HepG2 (cell line): ENCODE data around the gene KPNA3. TPM values are rescaled to one million over a fixed set of nuclear protein-coding genes. Genes with fewer than 3 reads are reported as not detected.

Experiments
- ATAC-seq: fragments of 200-7000 bp; cut with Tn5 transposase; 3 replicates; pipeline ENCODE4 v1.9.1; 2020; ENCODE audit warnings: mild to moderate bottlenecking, moderate library complexity
- BruUV-seq: library from RNA; stranded (reverse); fragments of 400-500 nt; replicated peaks from 2 replicates; lab custom pipeline; 2021; lab: Mats Ljungman, UMichigan
- CTCF ChIA-PET: fragments of 300-600 bp; formaldehyde crosslinking; extraction: SDS; loops from one replicate; lab custom pipeline; 2021; ENCODE audit warnings: low total read pairs, inconsistent platforms, low intra/inter-chr PET ratio; lab: Yijun Ruan, JAX
- POLR2A ChIA-PET: fragments of 350-600 bp; sonication (Branson Sonifier 250); formaldehyde crosslinking; loops from one replicate; lab custom pipeline; 2020; ENCODE audit warnings: antibody characterized with exemption, inconsistent platforms; lab: Yijun Ruan, JAX
- DNase-seq: peaks from one replicate; pipeline ENCODE4 v3.0.0-alpha.2; 2015; ENCODE audit warnings: low spot score
- FAIRE-seq: peaks from 3 replicates; lab custom pipeline; 2011; peaks lifted over from hg19 to GRCh38; lab: Jason Lieb, UNC
- H2AFZ ChIP-seq: one replicate; pipeline ENCODE4 v1.6.1; 2011; ENCODE audit warnings: low read length, inconsistent platforms
- H3K27ac ChIP-seq: fragments of 300-600 bp; 3 replicates; pipeline ENCODE4 v1.8.0; 2011; ENCODE audit warnings: mixed run types, mild to moderate bottlenecking, mixed read lengths, low read length, inconsistent platforms; ENCODE audit not compliant: insufficient read depth; ENCODE audit errors: extremely low read length
- H3K27me3 ChIP-seq, 2 experiments: fragments of 200-600 bp in 1 of 2; 2 replicates in 1 of 2; 3 replicates in 1 of 2; pipeline versions ENCODE4 v1.6.0 to v1.8.0; 2011; ENCODE audit warnings: low read length in 2 of 2, mild to moderate bottlenecking in 2 of 2, moderate library complexity in 2 of 2, inconsistent platforms in 1 of 2; ENCODE audit not compliant: insufficient read depth in 2 of 2, control insufficient read depth in 1 of 2
- H3K36me3 ChIP-seq, 2 experiments: fragments of 200-600 bp in 1 of 2; replicated peaks in 1 of 2; 2 replicates in 1 of 2; 3 replicates in 1 of 2; pipeline versions ENCODE4 v1.5.1 to v1.8.0; 2011; ENCODE audit warnings: low read length in 2 of 2, inconsistent platforms in 1 of 2; ENCODE audit not compliant: insufficient read depth in 2 of 2, control insufficient read depth in 1 of 2
- H3K4me1 ChIP-seq: 2 replicates; pipeline ENCODE4 v1.5.1; 2012; ENCODE audit warnings: low read length, inconsistent platforms; ENCODE audit not compliant: insufficient read depth
- H3K4me2 ChIP-seq: 2 replicates; pipeline ENCODE4 v1.6.0; 2011; ENCODE audit warnings: low read depth, low read length, inconsistent platforms
- H3K4me3 ChIP-seq, 3 experiments: fragments of 200-600 bp in 1 of 3; sonication (generic), shearing (Covaris generic) in 1 of 3; replicated peaks in 1 of 3; 2 replicates each; pipeline ENCODE4 v1.5.1; 2011 to 2016; ENCODE audit warnings: low read length in 3 of 3, inconsistent platforms in 2 of 3, low read depth in 2 of 3, mild to moderate bottlenecking in 2 of 3, control low read depth in 1 of 3, mixed read lengths in 1 of 3; ENCODE audit not compliant: insufficient read depth in 1 of 3
- H3K79me2 ChIP-seq: one replicate; pipeline ENCODE4 v1.6.1; 2011; ENCODE audit warnings: low read length, inconsistent platforms; ENCODE audit not compliant: insufficient read depth
- H3K9ac ChIP-seq: 2 replicates; pipeline ENCODE4 v1.6.0; 2011; ENCODE audit warnings: mild to moderate bottlenecking, low read depth, low read length, inconsistent platforms; ENCODE audit not compliant: insufficient read depth
- H3K9me3 ChIP-seq: 2 replicates; pipeline ENCODE4 v1.5.1; 2012; ENCODE audit warnings: mild to moderate bottlenecking, low read length
- H4K20me1 ChIP-seq: 2 replicates; pipeline ENCODE4 v1.6.0; 2011; ENCODE audit warnings: inconsistent platforms, mild to moderate bottlenecking, low read length, moderate library complexity; ENCODE audit not compliant: insufficient read depth
- DRAP1 ChIP-seq: IDR thresholded peaks from 2 replicates; pipeline ENCODE4 v1.6.1; 2016; ENCODE audit warnings: missing genetic modification reagents, missing compliant biosample characterization
- JDP2 ChIP-seq: sonication (generic); formaldehyde crosslinking; IDR thresholded peaks from 2 replicates; pipeline ENCODE4 v1.8.1; 2022; ENCODE audit warnings: missing genetic modification reagents, borderline replicate concordance
- NCOA5 ChIP-seq: sonication (generic); formaldehyde crosslinking; IDR thresholded peaks from 2 replicates; pipeline ENCODE4 v1.4.0; 2020; ENCODE audit warnings: missing genetic modification reagents
- ONECUT2 ChIP-seq: sonication (generic); formaldehyde crosslinking; IDR thresholded peaks from 2 replicates; pipeline ENCODE4 v1.4.0; 2020; ENCODE audit warnings: missing genetic modification reagents
- SNRNP70 ChIP-seq: fragments of 200-400 bp; formaldehyde crosslinking; IDR thresholded peaks from 2 replicates; pipeline ENCODE4 v1.6.1; 2017; ENCODE audit warnings: mild to moderate bottlenecking, low read depth, low read length, moderate library complexity
- TAF15 ChIP-seq: fragments of 200-400 bp; formaldehyde crosslinking; IDR thresholded peaks from one replicate; pipeline ENCODE4 v1.6.1; 2018; ENCODE audit warnings: mild to moderate bottlenecking, low read depth, low read length; ENCODE audit not compliant: poor library complexity, severe bottlenecking
- ZNF260 ChIP-seq: sonication (generic); formaldehyde crosslinking; IDR thresholded peaks from 2 replicates; pipeline ENCODE4 v1.4.0; 2020; ENCODE audit warnings: missing genetic modification reagents, low read depth, mild to moderate bottlenecking, borderline replicate concordance
- WGBS: methylation state at CpG from one replicate; pipeline ENCODE4 v1.1.6; 2017; ENCODE audit warnings: low lambda C conversion rate; 5-methylcytosine and 5-hydroxymethylcytosine counted together
- in situ Hi-C: cut with HindIII; loops from 2 replicates; pipeline ENCODE4 v1.10.0; 2017; ENCODE audit warnings: low pct_unique_long_range_greater_than_20kb; ENCODE audit not compliant: extremely low pct_ligation_motif_present
- intact Hi-C: fragments of 100-400 bp; cut with micrococcal nuclease; formaldehyde crosslinking; loops from one replicate; pipeline ENCODE4 v1.10.0; 2022; ENCODE audit not compliant: unreplicated experiment
- polyA plus RNA-seq, 8 experiments: library from polyadenylated mRNA; depleted of rRNA in 3 of 8; stranded (reverse) in 7 of 8; unstranded in 1 of 8; fragments of >200 nt; fragmentation: Illumina TruSeq in 4 of 8; extraction: Trizol in 4 of 8; gene quantifications; 2 replicates each; pipeline versions ENCODE4 v1.2.1 to v1.2.3, GENCODE V29; 2011 to 2016; ENCODE audit warnings: low read depth in 4 of 8, missing spikeins in 1 of 8, mixed read lengths in 1 of 8; ENCODE audit not compliant: insufficient read depth in 1 of 8
- total RNA-seq, 5 experiments: library from RNA; depleted of rRNA; stranded (reverse); fragments of >200 nt; fragmentation: Illumina TruSeq; extraction: Trizol; gene quantifications; 2 replicates each; pipeline ENCODE4 v1.2.3, GENCODE V29; 2016; ENCODE audit warnings: low read depth in 1 of 5
- TF ChIP-seq, protein P1 (sequence below): IDR thresholded peaks from 2 replicates; pipeline ENCODE4 v1.6.1; 2016; ENCODE audit warnings: mild to moderate bottlenecking, missing biosample characterization, missing genetic modification reagents
- TF ChIP-seq, protein P2 (sequence below): sonication (generic); formaldehyde crosslinking; IDR thresholded peaks from 2 replicates; pipeline ENCODE4 v1.4.0; 2020; ENCODE audit warnings: missing genetic modification reagents, mild to moderate bottlenecking, borderline replicate concordance
- TF ChIP-seq, protein P3 (sequence below): sonication (generic); formaldehyde crosslinking; IDR thresholded peaks from 2 replicates; pipeline ENCODE4 v1.4.0; 2020; ENCODE audit warnings: mild to moderate bottlenecking, missing genetic modification reagents
- TF ChIP-seq, protein P4 (sequence below): sonication (generic); formaldehyde crosslinking; IDR thresholded peaks from 2 replicates; pipeline ENCODE4 v1.5.0; 2020; ENCODE audit warnings: mild to moderate bottlenecking, missing genetic modification reagents, borderline replicate concordance

The KPNA3 gene
- total and polyA plus RNA-seq, 2 of the 13 experiments (the other 11 are each of a cell fraction or from before 2014, with no cell fraction given) = 13.0 to 28.9 TPM

GRCh38 chr13:49690133-49690994 lies 102.1 kb downstream of the KPNA3 start:
- FAIRE-seq = peak; percentile 54
- WGBS = 2% methylated on average over 16 of the region's 17 CpGs
- POLR2A ChIA-PET = interaction anchor here (0.7 to 3.2 kb wide), 21 partner anchors 12 to 435 kb away, joined by 3 to 43 read pairs (median 4); partner anchors contain the start of genes KPNA3 and SPRYD7
- TF ChIP-seq JDP2 (no peak), ZNF260 (CRISPR knock-in tag) (no peak), TAF15 (no peak), SNRNP70 (no peak), ONECUT2 (CRISPR knock-in tag) (no peak), DRAP1 (CRISPR knock-in tag) (peak; percentile 16; the same call in 1 of the 2 replicates), NCOA5 (CRISPR knock-in tag) (no peak)
- TF ChIP-seq, protein P1, sequence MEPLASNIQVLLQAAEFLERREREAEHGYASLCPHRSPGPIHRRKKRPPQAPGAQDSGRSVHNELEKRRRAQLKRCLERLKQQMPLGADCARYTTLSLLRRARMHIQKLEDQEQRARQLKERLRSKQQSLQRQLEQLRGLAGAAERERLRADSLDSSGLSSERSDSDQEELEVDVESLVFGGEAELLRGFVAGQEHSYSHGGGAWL = no peak
- TF ChIP-seq, protein P2, sequence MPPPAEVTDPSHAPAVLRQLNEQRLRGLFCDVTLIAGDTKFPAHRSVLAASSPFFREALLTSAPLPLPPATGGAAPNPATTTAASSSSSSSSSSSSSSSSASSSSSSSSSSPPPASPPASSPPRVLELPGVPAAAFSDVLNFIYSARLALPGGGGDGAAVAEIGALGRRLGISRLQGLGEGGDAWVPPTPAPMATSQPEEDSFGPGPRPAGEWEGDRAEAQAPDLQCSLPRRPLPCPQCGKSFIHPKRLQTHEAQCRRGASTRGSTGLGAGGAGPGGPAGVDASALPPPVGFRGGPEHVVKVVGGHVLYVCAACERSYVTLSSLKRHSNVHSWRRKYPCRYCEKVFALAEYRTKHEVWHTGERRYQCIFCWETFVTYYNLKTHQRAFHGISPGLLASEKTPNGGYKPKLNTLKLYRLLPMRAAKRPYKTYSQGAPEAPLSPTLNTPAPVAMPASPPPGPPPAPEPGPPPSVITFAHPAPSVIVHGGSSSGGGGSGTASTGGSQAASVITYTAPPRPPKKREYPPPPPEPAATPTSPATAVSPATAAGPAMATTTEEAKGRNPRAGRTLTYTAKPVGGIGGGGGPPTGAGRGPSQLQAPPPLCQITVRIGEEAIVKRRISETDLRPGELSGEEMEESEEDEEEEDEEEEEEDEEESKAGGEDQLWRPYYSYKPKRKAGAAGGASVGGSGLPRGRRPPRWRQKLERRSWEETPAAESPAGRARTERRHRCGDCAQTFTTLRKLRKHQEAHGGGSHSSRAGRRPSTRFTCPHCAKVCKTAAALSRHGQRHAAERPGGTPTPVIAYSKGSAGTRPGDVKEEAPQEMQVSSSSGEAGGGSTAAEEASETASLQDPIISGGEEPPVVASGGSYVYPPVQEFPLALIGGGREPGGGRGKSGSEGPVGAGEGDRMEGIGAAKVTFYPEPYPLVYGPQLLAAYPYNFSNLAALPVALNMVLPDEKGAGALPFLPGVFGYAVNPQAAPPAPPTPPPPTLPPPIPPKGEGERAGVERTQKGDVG (CRISPR knock-in tag) = no peak
- TF ChIP-seq, protein P3, sequence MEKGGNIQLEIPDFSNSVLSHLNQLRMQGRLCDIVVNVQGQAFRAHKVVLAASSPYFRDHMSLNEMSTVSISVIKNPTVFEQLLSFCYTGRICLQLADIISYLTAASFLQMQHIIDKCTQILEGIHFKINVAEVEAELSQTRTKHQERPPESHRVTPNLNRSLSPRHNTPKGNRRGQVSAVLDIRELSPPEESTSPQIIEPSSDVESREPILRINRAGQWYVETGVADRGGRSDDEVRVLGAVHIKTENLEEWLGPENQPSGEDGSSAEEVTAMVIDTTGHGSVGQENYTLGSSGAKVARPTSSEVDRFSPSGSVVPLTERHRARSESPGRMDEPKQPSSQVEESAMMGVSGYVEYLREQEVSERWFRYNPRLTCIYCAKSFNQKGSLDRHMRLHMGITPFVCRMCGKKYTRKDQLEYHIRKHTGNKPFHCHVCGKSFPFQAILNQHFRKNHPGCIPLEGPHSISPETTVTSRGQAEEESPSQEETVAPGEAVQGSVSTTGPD (CRISPR knock-in tag) = no peak
- TF ChIP-seq, protein P4, sequence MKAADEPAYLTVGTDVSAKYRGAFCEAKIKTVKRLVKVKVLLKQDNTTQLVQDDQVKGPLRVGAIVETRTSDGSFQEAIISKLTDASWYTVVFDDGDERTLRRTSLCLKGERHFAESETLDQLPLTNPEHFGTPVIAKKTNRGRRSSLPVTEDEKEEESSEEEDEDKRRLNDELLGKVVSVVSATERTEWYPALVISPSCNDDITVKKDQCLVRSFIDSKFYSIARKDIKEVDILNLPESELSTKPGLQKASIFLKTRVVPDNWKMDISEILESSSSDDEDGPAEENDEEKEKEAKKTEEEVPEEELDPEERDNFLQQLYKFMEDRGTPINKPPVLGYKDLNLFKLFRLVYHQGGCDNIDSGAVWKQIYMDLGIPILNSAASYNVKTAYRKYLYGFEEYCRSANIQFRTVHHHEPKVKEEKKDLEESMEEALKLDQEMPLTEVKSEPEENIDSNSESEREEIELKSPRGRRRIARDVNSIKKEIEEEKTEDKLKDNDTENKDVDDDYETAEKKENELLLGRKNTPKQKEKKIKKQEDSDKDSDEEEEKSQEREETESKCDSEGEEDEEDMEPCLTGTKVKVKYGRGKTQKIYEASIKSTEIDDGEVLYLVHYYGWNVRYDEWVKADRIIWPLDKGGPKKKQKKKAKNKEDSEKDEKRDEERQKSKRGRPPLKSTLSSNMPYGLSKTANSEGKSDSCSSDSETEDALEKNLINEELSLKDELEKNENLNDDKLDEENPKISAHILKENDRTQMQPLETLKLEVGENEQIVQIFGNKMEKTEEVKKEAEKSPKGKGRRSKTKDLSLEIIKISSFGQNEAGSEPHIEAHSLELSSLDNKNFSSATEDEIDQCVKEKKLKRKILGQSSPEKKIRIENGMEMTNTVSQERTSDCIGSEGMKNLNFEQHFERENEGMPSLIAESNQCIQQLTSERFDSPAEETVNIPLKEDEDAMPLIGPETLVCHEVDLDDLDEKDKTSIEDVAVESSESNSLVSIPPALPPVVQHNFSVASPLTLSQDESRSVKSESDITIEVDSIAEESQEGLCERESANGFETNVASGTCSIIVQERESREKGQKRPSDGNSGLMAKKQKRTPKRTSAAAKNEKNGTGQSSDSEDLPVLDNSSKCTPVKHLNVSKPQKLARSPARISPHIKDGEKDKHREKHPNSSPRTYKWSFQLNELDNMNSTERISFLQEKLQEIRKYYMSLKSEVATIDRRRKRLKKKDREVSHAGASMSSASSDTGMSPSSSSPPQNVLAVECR (CRISPR knock-in tag) = no peak

More at GRCh38 chr13:49690133-49690994, 102.1 kb downstream of the KPNA3 start:
- Histone ChIP-seq H3K9me3 (no peaks in the 10 kb centered on the region), H3K79me2 (peaks cover 45% of the 10 kb centered on the region), H3K27ac (peak overlapping the region; percentile 86), H3K4me3 (peak overlapping the region; percentile 64 to 79 (median 79)), H3K4me1 (peaks cover 39% of the 10 kb centered on the region), H3K9ac (peak overlapping the region; percentile 76), H3K36me3 (peaks cover 12 to 29% of the 10 kb centered on the region in 2 experiments), H3K4me2 (peak overlapping the region; percentile 96), H4K20me1 (peaks cover 9% of the 10 kb centered on the region; the same call in 1 of the 2 replicates), H2AFZ (no peak overlapping the region), H3K27me3 (no peaks in the 10 kb centered on the region; a peak in 1 of 5 replicates)
- CTCF ChIA-PET = no interaction called here
- in situ Hi-C loops = no loop called here
- TSS peak; percentile 49 for BruUV-seq
- intact Hi-C loops = loop anchor here (5.0 kb wide), 1 partner anchor 102 kb away; the partner anchor contains the start of gene KPNA3
- ATAC-seq = peak; percentile 18
- peak; percentile 89 for DNase-seq
